CD14-positive monocyte (primary cell): ENCODE measurements around the gene PPP2R5B. TPM values are rescaled to one million over a fixed set of nuclear protein-coding genes. Genes with fewer than 3 reads are reported as not detected.

Source experiments
- DNase-seq, 3 donors: peaks; one replicate each; pipeline ENCODE4 v3.0.0-alpha.2; 2011 to 2022
- H2AFZ ChIP-seq: 2 replicates; pipeline ENCODE4 v1.6.0; 2012; ENCODE audit warnings: mild to moderate bottlenecking, low read depth, low read length, inconsistent platforms; ENCODE audit not compliant: insufficient read depth, poor library complexity, severe bottlenecking
- H3K27ac ChIP-seq, 2 donors: 1 replicate in 1 of 2; 2 replicates in 1 of 2; pipeline ENCODE4 v1.5.1; 2012 to 2013; ENCODE audit warnings: low read length in 2 of 2, control low read depth in 1 of 2, inconsistent platforms in 1 of 2, low read depth in 1 of 2, mild to moderate bottlenecking in 1 of 2
- H3K27me3 ChIP-seq, 2 donors: one replicate each; pipeline versions ENCODE4 v1.6.0 to v1.6.1; 2011 to 2013; ENCODE audit warnings: low read length in 2 of 2; ENCODE audit not compliant: control insufficient read depth in 2 of 2, insufficient read depth in 2 of 2
- H3K36me3 ChIP-seq, 2 donors: replicated peaks in 1 of 2; 1 replicate in 1 of 2; 2 replicates in 1 of 2; pipeline versions ENCODE4 v1.5.1 to v1.6.1; 2012 to 2013; ENCODE audit warnings: low read length in 2 of 2, control low read depth in 1 of 2, inconsistent platforms in 1 of 2, mild to moderate bottlenecking in 1 of 2; ENCODE audit not compliant: insufficient read depth in 2 of 2, control insufficient read depth in 1 of 2
- H3K4me1 ChIP-seq, 2 donors: 1 replicate in 1 of 2; 2 replicates in 1 of 2; pipeline versions ENCODE4 v1.5.1 to v1.6.1; 2012 to 2013; ENCODE audit warnings: low read length in 2 of 2, control low read depth in 1 of 2, inconsistent platforms in 1 of 2, mild to moderate bottlenecking in 1 of 2, moderate library complexity in 1 of 2; ENCODE audit not compliant: insufficient read depth in 2 of 2, control insufficient read depth in 1 of 2
- H3K4me2 ChIP-seq: replicated peaks from 2 replicates; pipeline ENCODE3; 2012; ENCODE audit warnings: low read length, moderate library complexity, mild to moderate bottlenecking; ENCODE audit not compliant: poor library complexity, severe bottlenecking; ENCODE audit errors: extremely low read depth
- H3K4me3 ChIP-seq, 3 experiments: fragments of 200-600 bp in 1 of 3; sonication (generic) in 1 of 3; replicated peaks in 1 of 3; 1 replicate in 2 of 3; 2 replicates in 1 of 3; pipeline ENCODE4 v1.5.1; 2011 to 2013; ENCODE audit warnings: low read length in 3 of 3, mild to moderate bottlenecking in 3 of 3, control low read depth in 2 of 3, low read depth in 2 of 3, inconsistent platforms in 1 of 3, moderate library complexity in 1 of 3
- H3K79me2 ChIP-seq: 2 replicates; pipeline ENCODE4 v1.6.0; 2012; ENCODE audit warnings: mild to moderate bottlenecking, control low read depth, inconsistent platforms, low read length, moderate library complexity; ENCODE audit not compliant: insufficient read depth
- H3K9ac ChIP-seq: 2 replicates; pipeline ENCODE4 v1.6.0; 2017; ENCODE audit warnings: low read length, mild to moderate bottlenecking; ENCODE audit not compliant: insufficient read depth, poor library complexity, severe bottlenecking
- H3K9me3 ChIP-seq, 2 donors: replicated peaks in 1 of 2; 1 replicate in 1 of 2; 2 replicates in 1 of 2; pipeline versions ENCODE4 v1.5.1 to v1.6.1; 2012 to 2013; ENCODE audit warnings: low read length in 2 of 2, control low read depth in 1 of 2; ENCODE audit not compliant: control insufficient read depth in 1 of 2, insufficient read depth in 1 of 2
- H4K20me1 ChIP-seq: 2 replicates; pipeline ENCODE4 v1.6.0; 2012; ENCODE audit warnings: mild to moderate bottlenecking, low read length, control low read depth, moderate library complexity; ENCODE audit not compliant: insufficient read depth
- H3K27ac Mint-ChIP-seq, 7 donors: one replicate each; pipeline ENCODE4 v1.8.0; 2020; ENCODE audit warnings: mild to moderate bottlenecking in 7 of 7, mixed read lengths in 7 of 7, moderate library complexity in 6 of 7, inconsistent platforms in 2 of 7
- H3K27me3 Mint-ChIP-seq, 3 donors: one replicate each; pipeline ENCODE4 v1.8.0; 2021 to 2022; ENCODE audit warnings: low read depth in 3 of 3, mild to moderate bottlenecking in 3 of 3, mixed read lengths in 3 of 3, moderate library complexity in 3 of 3, inconsistent platforms in 1 of 3
- H3K36me3 Mint-ChIP-seq, 2 donors: one replicate each; pipeline ENCODE4 v1.8.0; 2020; ENCODE audit warnings: mixed read lengths in 2 of 2, inconsistent platforms in 1 of 2, mild to moderate bottlenecking in 1 of 2
- H3K4me1 Mint-ChIP-seq: one replicate; pipeline ENCODE4 v1.8.0; 2020; ENCODE audit warnings: mild to moderate bottlenecking, mixed read lengths
- H3K4me3 Mint-ChIP-seq, 2 donors: one replicate each; pipeline ENCODE4 v1.8.0; 2020; ENCODE audit warnings: mild to moderate bottlenecking in 2 of 2, mixed read lengths in 2 of 2, moderate library complexity in 1 of 2
- H3K9me3 Mint-ChIP-seq, 7 donors: one replicate each; pipeline ENCODE4 v1.8.0; 2020 to 2022; ENCODE audit warnings: mixed read lengths in 7 of 7, mild to moderate bottlenecking in 6 of 7, moderate library complexity in 6 of 7, inconsistent platforms in 2 of 7
- CTCF ChIP-seq: fragments of 200-600 bp; IDR thresholded peaks from one replicate; pipeline ENCODE4 v1.8.0; 2022; ENCODE audit warnings: antibody characterized with exemption, mild to moderate bottlenecking
- WGBS: methylation state at CpG from one replicate; pipeline ENCODE4 v1.1.5; 2013; ENCODE audit warnings: missing lambda C conversion rate; ENCODE audit not compliant: insufficient coverage; 5-methylcytosine and 5-hydroxymethylcytosine counted together
- intact Hi-C, 2 donors: fragments of 100-400 bp; cut with micrococcal nuclease; formaldehyde crosslinking; loops; one replicate each; pipeline versions ENCODE4 v1.15.0 to v1.15.1; 2023
- polyA plus RNA-seq, 3 donors: library from polyadenylated mRNA; depleted of rRNA in 1 of 3; unstranded in 2 of 3; stranded (reverse) in 1 of 3; fragments of 300-500 nt in 2 of 3; fragments of >200 nt in 1 of 3; fragmentation: Illumina TruSeq in 2 of 3; gene quantifications; 1 replicate in 2 of 3; 2 replicates in 1 of 3; pipeline ENCODE4 v1.2.3, GENCODE V29; 2012 to 2021

PPP2R5B gene
- polyA plus RNA-seq, 3 donors: 9.0 to 26.7 (median 9.4) TPM

- Mint-ChIP-seq H3K4me3 (no peak overlapping the region), H3K36me3 (no peaks in the 10 kb centered on the region), H3K27me3 (peaks cover 12 to 26% (median 16%) of the 10 kb centered on the region in 3 donors), H3K9me3 (peaks cover 0 to 1% (median 0%) of the 10 kb centered on the region in 7 donors), H3K27ac (peak overlapping the region in 2 of 7 donors; percentile 45 to 75), H3K4me1 (peaks cover 3% of the 10 kb centered on the region)
- Histone ChIP-seq H3K36me3 (no peaks in the 10 kb centered on the region), H3K9ac (no peak overlapping the region), H3K9me3 (no peaks in the 10 kb centered on the region), H2AFZ (no peak overlapping the region), H4K20me1 (no peaks in the 10 kb centered on the region), H3K4me3 (no peak overlapping the region), H3K27me3 (peaks cover 3 to 4% of the 10 kb centered on the region in 2 donors), H3K79me2 (no peaks in the 10 kb centered on the region), H3K4me2 (no peak overlapping the region), H3K4me1 (no peaks in the 10 kb centered on the region), H3K27ac (no peak overlapping the region)
- intact Hi-C loops: no loop called here
- no peak for TF ChIP-seq CTCF
- WGBS: 77% methylated on average over 5 of the region's 5 CpGs
- DNase-seq: peak in 2 of 3 donors; percentile 5 to 24
Observed at GRCh38 chr11:64947208-64947814, 22.8 kb downstream of the PPP2R5B start.

GRCh38 chr11:64951529-64951928, 27.0 kb downstream of the PPP2R5B start:
- no peak overlapping the region for H3K4me2 ChIP-seq
- Mint-ChIP-seq H3K4me1 (peaks cover 3% of the 10 kb centered on the region), H3K4me3 (no peak overlapping the region), H3K9me3 (peaks cover 0 to 1% (median 0%) of the 10 kb centered on the region in 7 donors), H3K27ac (no peak overlapping the region), H3K27me3 (peaks cover 7 to 22% (median 19%) of the 10 kb centered on the region in 3 donors), H3K36me3 (no peaks in the 10 kb centered on the region)
- H3K4me1 ChIP-seq: no peaks in the 10 kb centered on the region
- TF ChIP-seq CTCF: no peak
- no peak overlapping the region for H3K9ac ChIP-seq
- no peak overlapping the region for H3K4me3 ChIP-seq
- no peak for DNase-seq
- H3K79me2 ChIP-seq: no peaks in the 10 kb centered on the region
- no CpG with 5 or more reads among the region's 4 CpGs for WGBS
- H2AFZ ChIP-seq: no peak overlapping the region
- intact Hi-C loops: no loop called here
- H3K27me3 ChIP-seq: peaks cover 0 to 6% of the 10 kb centered on the region in 2 donors
- no peaks in the 10 kb centered on the region for H3K9me3 ChIP-seq
- H4K20me1 ChIP-seq: no peaks in the 10 kb centered on the region
- no peaks in the 10 kb centered on the region for H3K36me3 ChIP-seq
- H3K27ac ChIP-seq: no peak overlapping the region
